HCT116 (cell line): ENCODE measurements around the gene LIX1. TPM values are rescaled to one million over a fixed set of nuclear protein-coding genes. Genes with fewer than 3 reads are reported as not detected.

Experiments
- ATAC-seq: fragments of 200-7000 bp; cut with Tn5 transposase; 2 replicates; pipeline ENCODE4 v1.9.1; 2020; ENCODE audit warnings: mild to moderate bottlenecking, moderate library complexity
- BruUV-seq: library from RNA; stranded (reverse); fragments of 400-500 nt; replicated peaks from 2 replicates; lab custom pipeline; 2021; lab: Mats Ljungman, UMichigan
- CTCF ChIA-PET: fragments of 300-600 bp; sonication (Branson Sonifier 250); formaldehyde crosslinking; loops from one replicate; lab custom pipeline; 2021; ENCODE audit warnings: antibody characterized with exemption; lab: Charles Lee
- POLR2A ChIA-PET: fragments of 300-600, 350-600 bp; sonication (Branson Sonifier 250); formaldehyde crosslinking; loops from one replicate; lab custom pipeline; 2021; ENCODE audit warnings: antibody characterized with exemption; lab: Charles Lee
- RAD21 ChIA-PET, 2 experiments: fragments of 300-600 bp; sonication (Branson Sonifier 250); formaldehyde crosslinking; loops; one replicate each; lab custom pipeline; 2023; ENCODE audit warnings: low total read pairs in 2 of 2; ENCODE audit not compliant: uncharacterized antibody in 2 of 2, unreplicated experiment in 2 of 2, low non-redundant PET in 1 of 2; lab: Charles Lee
- DNase-seq: peaks from one replicate; pipeline ENCODE4 v3.0.0-alpha.2; 2010; ENCODE audit warnings: low read depth, low spot score
- H2AFZ ChIP-seq: fragments of 200-600 bp; shearing (Covaris generic), sonication (generic); 2 replicates; pipeline ENCODE4 v1.6.1; 2017; ENCODE audit warnings: low read depth, mixed run types, mixed read lengths, antibody characterized with exemption, low read length; ENCODE audit not compliant: poor library complexity, severe bottlenecking
- H3K27ac ChIP-seq: 2 replicates; pipeline ENCODE4 v1.5.1; 2012; ENCODE audit warnings: low read depth, low read length
- H3K27me3 ChIP-seq: fragments of 200-600 bp; sonication (generic); 2 replicates; pipeline ENCODE4 v1.6.1; 2016; ENCODE audit warnings: mixed run types, low read length, mixed read lengths; ENCODE audit not compliant: insufficient read depth
- H3K36me3 ChIP-seq, 2 experiments: fragments of 200-500 bp in 1 of 2; fragments of 200-600 bp in 1 of 2; sonication (Bioruptor generic) in 1 of 2; sonication (generic) in 1 of 2; 2 replicates each; pipeline versions ENCODE4 v1.5.1 to v1.6.1; 2014 to 2016; ENCODE audit warnings: low read length in 2 of 2, inconsistent platforms in 1 of 2, mixed read lengths in 1 of 2, mixed run types in 1 of 2; ENCODE audit not compliant: insufficient read depth in 2 of 2, control insufficient read depth in 1 of 2
- H3K4me1 ChIP-seq, 2 experiments: fragments of 200-600 bp in 1 of 2; sonication (generic) in 1 of 2; 2 replicates each; pipeline versions ENCODE4 v1.5.1 to v1.6.1; 2012 to 2017; ENCODE audit warnings: low read length in 2 of 2, inconsistent platforms in 1 of 2, mild to moderate bottlenecking in 1 of 2, mixed read lengths in 1 of 2, mixed run types in 1 of 2, moderate library complexity in 1 of 2; ENCODE audit not compliant: insufficient read depth in 2 of 2, control insufficient read depth in 1 of 2
- H3K4me2 ChIP-seq: fragments of 200-600 bp; sonication (generic); 2 replicates; pipeline ENCODE4 v1.6.1; 2017; ENCODE audit warnings: mixed run types, low read length, mixed read lengths
- H3K4me3 ChIP-seq, 2 experiments: fragments of 200-600 bp in 1 of 2; sonication (generic) in 1 of 2; replicated peaks in 1 of 2; 2 replicates each; pipeline ENCODE4 v1.5.1; 2011 to 2016; ENCODE audit warnings: low read length in 2 of 2, control low read depth in 1 of 2, low read depth in 1 of 2, mild to moderate bottlenecking in 1 of 2, mixed read lengths in 1 of 2, mixed run types in 1 of 2
- H3K79me2 ChIP-seq: fragments of 200-600 bp; sonication (generic); 2 replicates; pipeline ENCODE4 v1.6.1; 2017; ENCODE audit warnings: mild to moderate bottlenecking, mixed run types, low read length, moderate library complexity, mixed read lengths; ENCODE audit not compliant: insufficient read depth
- H3K9ac ChIP-seq: fragments of 200-600 bp; sonication (generic); 2 replicates; pipeline ENCODE4 v1.6.1; 2016; ENCODE audit warnings: low read length, mixed read lengths
- H3K9me2 ChIP-seq: fragments of 200-600 bp; sonication (generic), shearing (Covaris generic); 2 replicates; pipeline ENCODE4 v1.6.1; 2017; ENCODE audit warnings: mixed run types, mild to moderate bottlenecking, moderate library complexity; ENCODE audit not compliant: insufficient read depth
- H3K9me3 ChIP-seq, 2 experiments: fragments of 200-500 bp in 1 of 2; fragments of 200-600 bp in 1 of 2; sonication (Bioruptor generic) in 1 of 2; sonication (generic) in 1 of 2; 2 replicates each; pipeline ENCODE4 v1.6.1; 2014 to 2017; ENCODE audit warnings: low read length in 2 of 2, mixed read lengths in 2 of 2, inconsistent platforms in 1 of 2, low read depth in 1 of 2, mild to moderate bottlenecking in 1 of 2, mixed run types in 1 of 2, moderate library complexity in 1 of 2; ENCODE audit not compliant: control insufficient read depth in 1 of 2, insufficient read depth in 1 of 2
- H4K20me1 ChIP-seq: fragments of 200-600 bp; sonication (generic), shearing (Covaris generic); 2 replicates; pipeline ENCODE4 v1.6.1; 2017; ENCODE audit warnings: mixed run types, mild to moderate bottlenecking, moderate library complexity; ENCODE audit not compliant: insufficient read depth
- EZH2phosphoT487 ChIP-seq: fragments of 200-600 bp; IDR thresholded peaks from 2 replicates; pipeline ENCODE4 v1.6.1; 2018; ENCODE audit warnings: antibody characterized with exemption, borderline replicate concordance
- POLR2A ChIP-seq: IDR thresholded peaks from 2 replicates; pipeline ENCODE4 v1.7.0; 2011; ENCODE audit warnings: borderline replicate concordance; ENCODE audit not compliant: insufficient read depth, insufficient read length; ENCODE audit errors: extremely low read depth
- SIN3A ChIP-seq: IDR thresholded peaks from 2 replicates; pipeline ENCODE4 v1.6.1; 2012; ENCODE audit warnings: low read depth
- YY1 ChIP-seq: IDR thresholded peaks from 2 replicates; pipeline ENCODE4 v1.6.1; 2011; ENCODE audit warnings: low read length, low read depth, moderate library complexity, mild to moderate bottlenecking; ENCODE audit not compliant: insufficient replicate concordance; ENCODE audit errors: extremely low read depth
- ZFX ChIP-seq: fragments of 450-650 bp; IDR thresholded peaks from 2 replicates; pipeline ENCODE4 v1.6.1; 2017
- ZNF274 ChIP-seq: fragments of 200-500 bp; sonication (Bioruptor generic); IDR thresholded peaks from 2 replicates; pipeline ENCODE4 v1.6.1; 2014; ENCODE audit warnings: mild to moderate bottlenecking, low read depth, low read length, inconsistent platforms
- intact Hi-C: fragments of 100-400 bp; cut with micrococcal nuclease; formaldehyde crosslinking; loops from 2 replicates; pipeline ENCODE4 v1.10.0; 2022
- total RNA-seq: library from RNA; stranded (reverse); gene quantifications from one replicate; pipeline ENCODE4 v1.2.1, GENCODE V29; 2021; ENCODE audit not compliant: unreplicated experiment
- TF ChIP-seq, protein P1 (sequence below): IDR thresholded peaks from 2 replicates; pipeline ENCODE4 v1.6.1; 2012; ENCODE audit warnings: low read depth
- TF ChIP-seq, protein P2 (sequence below), 3 experiments: fragments of 200-600 bp in 1 of 3; sonication (generic) in 1 of 3; IDR thresholded peaks in 2 of 3; conservative IDR thresholded peaks in 1 of 3; 2 replicates each; pipeline ENCODE4 v1.5.1; 2012 to 2017; ENCODE audit warnings: low read depth in 2 of 3, low read length in 2 of 3, antibody characterized with exemption in 1 of 3, borderline replicate concordance in 1 of 3, control low read depth in 1 of 3, mild to moderate bottlenecking in 1 of 3, mixed read lengths in 1 of 3, mixed run types in 1 of 3, moderate library complexity in 1 of 3; ENCODE audit not compliant: insufficient read depth in 1 of 3

The LIX1 gene
- total RNA-seq, 1 experiment from 2014 or later: not detected

DNA sequence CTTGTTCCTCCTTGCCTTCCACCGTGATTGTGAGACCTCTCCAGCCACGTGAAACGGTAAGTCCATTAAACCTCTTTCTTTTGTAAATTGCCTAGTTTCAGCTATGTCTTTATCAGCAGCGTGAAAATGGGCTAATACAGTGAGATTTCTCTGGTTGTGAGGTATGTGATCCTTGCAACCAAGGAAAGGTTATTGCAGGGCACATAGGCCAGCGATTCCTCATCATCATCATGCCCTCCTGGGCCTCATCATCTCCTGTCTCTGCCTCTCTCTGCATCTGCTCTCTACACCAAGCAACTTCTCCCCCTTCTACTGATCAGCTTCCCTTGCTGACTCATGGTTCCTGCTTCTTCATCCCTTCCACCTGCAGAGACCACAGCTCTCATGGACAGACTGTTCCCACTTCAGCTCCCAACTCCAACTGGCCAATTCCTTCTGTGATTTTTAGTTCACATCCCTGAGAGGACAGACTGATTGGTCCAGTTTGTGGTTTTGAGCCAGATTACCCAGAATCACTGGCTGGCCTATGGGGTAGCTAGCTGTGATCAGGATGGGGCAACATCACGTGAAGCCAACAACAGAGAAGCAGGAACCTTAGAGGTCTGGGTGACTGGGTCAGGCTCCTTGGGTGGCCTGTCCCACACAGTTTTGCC, 53.1 kb downstream of the LIX1 start (continued):
- TF ChIP-seq, protein P1, sequence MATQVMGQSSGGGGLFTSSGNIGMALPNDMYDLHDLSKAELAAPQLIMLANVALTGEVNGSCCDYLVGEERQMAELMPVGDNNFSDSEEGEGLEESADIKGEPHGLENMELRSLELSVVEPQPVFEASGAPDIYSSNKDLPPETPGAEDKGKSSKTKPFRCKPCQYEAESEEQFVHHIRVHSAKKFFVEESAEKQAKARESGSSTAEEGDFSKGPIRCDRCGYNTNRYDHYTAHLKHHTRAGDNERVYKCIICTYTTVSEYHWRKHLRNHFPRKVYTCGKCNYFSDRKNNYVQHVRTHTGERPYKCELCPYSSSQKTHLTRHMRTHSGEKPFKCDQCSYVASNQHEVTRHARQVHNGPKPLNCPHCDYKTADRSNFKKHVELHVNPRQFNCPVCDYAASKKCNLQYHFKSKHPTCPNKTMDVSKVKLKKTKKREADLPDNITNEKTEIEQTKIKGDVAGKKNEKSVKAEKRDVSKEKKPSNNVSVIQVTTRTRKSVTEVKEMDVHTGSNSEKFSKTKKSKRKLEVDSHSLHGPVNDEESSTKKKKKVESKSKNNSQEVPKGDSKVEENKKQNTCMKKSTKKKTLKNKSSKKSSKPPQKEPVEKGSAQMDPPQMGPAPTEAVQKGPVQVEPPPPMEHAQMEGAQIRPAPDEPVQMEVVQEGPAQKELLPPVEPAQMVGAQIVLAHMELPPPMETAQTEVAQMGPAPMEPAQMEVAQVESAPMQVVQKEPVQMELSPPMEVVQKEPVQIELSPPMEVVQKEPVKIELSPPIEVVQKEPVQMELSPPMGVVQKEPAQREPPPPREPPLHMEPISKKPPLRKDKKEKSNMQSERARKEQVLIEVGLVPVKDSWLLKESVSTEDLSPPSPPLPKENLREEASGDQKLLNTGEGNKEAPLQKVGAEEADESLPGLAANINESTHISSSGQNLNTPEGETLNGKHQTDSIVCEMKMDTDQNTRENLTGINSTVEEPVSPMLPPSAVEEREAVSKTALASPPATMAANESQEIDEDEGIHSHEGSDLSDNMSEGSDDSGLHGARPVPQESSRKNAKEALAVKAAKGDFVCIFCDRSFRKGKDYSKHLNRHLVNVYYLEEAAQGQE: no peak
- no peak for TF ChIP-seq EZH2phosphoT487
- no peak for TF ChIP-seq ZFX

DNA sequence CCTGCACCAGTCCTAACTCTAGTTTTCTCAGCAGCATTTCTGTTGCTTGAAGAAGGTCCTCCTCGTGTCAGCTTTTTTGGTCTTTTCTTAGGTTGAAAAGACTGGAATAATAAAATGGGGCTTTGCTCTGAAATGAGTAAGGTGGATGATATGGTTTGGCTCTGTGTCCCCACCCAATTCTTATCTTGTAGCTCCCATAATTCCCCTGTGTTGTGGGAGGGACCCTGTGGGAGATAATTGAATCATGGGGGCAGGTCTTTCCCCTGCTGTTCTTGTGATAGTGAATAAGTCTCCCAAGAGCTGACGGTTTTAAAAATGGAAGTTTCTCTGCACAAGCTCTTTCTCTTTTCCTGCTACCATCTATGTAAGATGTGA, 53.6 kb downstream of the LIX1 start:
- BruUV-seq: no TSS peak
- intact Hi-C loops: loop anchor here (10.0 kb wide), 1 partner anchor 756 kb away; no protein-coding TSS in a partner anchor

More for the DNA sequence above, 53.6 kb downstream of the LIX1 start:
- H3K79me2 ChIP-seq: no peaks in the 10 kb centered on the region
- ChIA-PET CTCF (no interaction called here), RAD21 (no interaction called here), POLR2A (no interaction called here)
- TF ChIP-seq ZNF274 (no peak), YY1 (no peak), SIN3A (no peak), POLR2A (no peak)
- TF ChIP-seq, protein P2, sequence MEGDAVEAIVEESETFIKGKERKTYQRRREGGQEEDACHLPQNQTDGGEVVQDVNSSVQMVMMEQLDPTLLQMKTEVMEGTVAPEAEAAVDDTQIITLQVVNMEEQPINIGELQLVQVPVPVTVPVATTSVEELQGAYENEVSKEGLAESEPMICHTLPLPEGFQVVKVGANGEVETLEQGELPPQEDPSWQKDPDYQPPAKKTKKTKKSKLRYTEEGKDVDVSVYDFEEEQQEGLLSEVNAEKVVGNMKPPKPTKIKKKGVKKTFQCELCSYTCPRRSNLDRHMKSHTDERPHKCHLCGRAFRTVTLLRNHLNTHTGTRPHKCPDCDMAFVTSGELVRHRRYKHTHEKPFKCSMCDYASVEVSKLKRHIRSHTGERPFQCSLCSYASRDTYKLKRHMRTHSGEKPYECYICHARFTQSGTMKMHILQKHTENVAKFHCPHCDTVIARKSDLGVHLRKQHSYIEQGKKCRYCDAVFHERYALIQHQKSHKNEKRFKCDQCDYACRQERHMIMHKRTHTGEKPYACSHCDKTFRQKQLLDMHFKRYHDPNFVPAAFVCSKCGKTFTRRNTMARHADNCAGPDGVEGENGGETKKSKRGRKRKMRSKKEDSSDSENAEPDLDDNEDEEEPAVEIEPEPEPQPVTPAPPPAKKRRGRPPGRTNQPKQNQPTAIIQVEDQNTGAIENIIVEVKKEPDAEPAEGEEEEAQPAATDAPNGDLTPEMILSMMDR (IDR thresholded peaks at IDR 0.05 in 2 of 3, conservative IDR thresholded peaks at IDR 0.05 in 1 of 3; ENCODE audit: borderline replicate concordance in 1 of 3, insufficient read depth in 1 of 3, low read depth in 2 of 3, low read length in 2 of 3): no peak
- H3K9me3 ChIP-seq: no peaks in the 10 kb centered on the region
- DNase-seq (no peak), ATAC-seq (no peak)
- no peaks in the 10 kb centered on the region for H4K20me1 ChIP-seq
- H3K9ac ChIP-seq: no peak overlapping the region
- no peak overlapping the region for H3K4me3 ChIP-seq
- H2AFZ ChIP-seq: no peak overlapping the region
- no peaks in the 10 kb centered on the region for H3K4me1 ChIP-seq
- H3K27ac ChIP-seq: no peak overlapping the region
- no peak overlapping the region for H3K4me2 ChIP-seq
- no peaks in the 10 kb centered on the region for H3K27me3 ChIP-seq
- no peaks in the 10 kb centered on the region for H3K9me2 ChIP-seq
- H3K36me3 ChIP-seq: no peaks in the 10 kb centered on the region
